Ishikawa (cell line): ENCODE results near the gene ZPLD1.

ENCODE experiments used
- CEBPB ChIP-seq: IDR thresholded peaks from 2 replicates; pipeline ENCODE4 v1.6.1; 2012
- EGR1 ChIP-seq: IDR thresholded peaks from 2 replicates; pipeline ENCODE4 v1.6.1; 2012
- EP300 ChIP-seq: IDR thresholded peaks from 2 replicates; pipeline ENCODE4 v1.6.1; 2012; ENCODE audit warnings: borderline replicate concordance
- TAF1 ChIP-seq: IDR thresholded peaks from 2 replicates; pipeline ENCODE4 v1.6.1; 2012; ENCODE audit warnings: low read depth, mild to moderate bottlenecking
- YY1 ChIP-seq: IDR thresholded peaks from 2 replicates; pipeline ENCODE4 v1.6.1; 2012; ENCODE audit warnings: low read depth
- ZBTB7A ChIP-seq: IDR thresholded peaks from 2 replicates; pipeline ENCODE4 v1.6.1; 2012; ENCODE audit warnings: low read depth
- TF ChIP-seq, protein P1 (sequence below): IDR thresholded peaks from 2 replicates; pipeline ENCODE4 v1.6.1; 2012; ENCODE audit warnings: low read depth, mild to moderate bottlenecking
- TF ChIP-seq, protein P2 (sequence below): IDR thresholded peaks from 2 replicates; pipeline ENCODE4 v1.6.1; 2012
- TF ChIP-seq, protein P3 (sequence below): IDR thresholded peaks from 2 replicates; pipeline ENCODE4 v1.6.1; 2012

DNA sequence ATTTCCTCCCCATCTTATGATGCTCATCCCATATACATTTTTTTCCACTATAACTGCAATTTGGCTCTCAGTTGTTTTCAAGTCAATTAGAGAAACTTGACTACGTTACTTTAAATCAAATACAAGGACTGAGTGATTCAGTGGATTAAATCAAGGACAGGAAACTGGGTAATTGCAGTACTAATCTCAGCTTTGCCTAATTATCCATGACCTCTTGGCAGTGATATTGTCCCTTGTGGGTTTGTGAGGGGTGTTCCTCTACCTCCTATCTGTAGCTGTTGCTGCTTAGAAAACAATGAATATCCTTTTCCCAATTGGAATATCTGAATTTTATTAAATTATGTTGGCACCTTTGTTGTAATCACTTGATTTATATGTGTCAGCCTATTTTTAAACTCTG lies 79.4 kb downstream of the ZPLD1 start:
- TF ChIP-seq, protein P1, sequence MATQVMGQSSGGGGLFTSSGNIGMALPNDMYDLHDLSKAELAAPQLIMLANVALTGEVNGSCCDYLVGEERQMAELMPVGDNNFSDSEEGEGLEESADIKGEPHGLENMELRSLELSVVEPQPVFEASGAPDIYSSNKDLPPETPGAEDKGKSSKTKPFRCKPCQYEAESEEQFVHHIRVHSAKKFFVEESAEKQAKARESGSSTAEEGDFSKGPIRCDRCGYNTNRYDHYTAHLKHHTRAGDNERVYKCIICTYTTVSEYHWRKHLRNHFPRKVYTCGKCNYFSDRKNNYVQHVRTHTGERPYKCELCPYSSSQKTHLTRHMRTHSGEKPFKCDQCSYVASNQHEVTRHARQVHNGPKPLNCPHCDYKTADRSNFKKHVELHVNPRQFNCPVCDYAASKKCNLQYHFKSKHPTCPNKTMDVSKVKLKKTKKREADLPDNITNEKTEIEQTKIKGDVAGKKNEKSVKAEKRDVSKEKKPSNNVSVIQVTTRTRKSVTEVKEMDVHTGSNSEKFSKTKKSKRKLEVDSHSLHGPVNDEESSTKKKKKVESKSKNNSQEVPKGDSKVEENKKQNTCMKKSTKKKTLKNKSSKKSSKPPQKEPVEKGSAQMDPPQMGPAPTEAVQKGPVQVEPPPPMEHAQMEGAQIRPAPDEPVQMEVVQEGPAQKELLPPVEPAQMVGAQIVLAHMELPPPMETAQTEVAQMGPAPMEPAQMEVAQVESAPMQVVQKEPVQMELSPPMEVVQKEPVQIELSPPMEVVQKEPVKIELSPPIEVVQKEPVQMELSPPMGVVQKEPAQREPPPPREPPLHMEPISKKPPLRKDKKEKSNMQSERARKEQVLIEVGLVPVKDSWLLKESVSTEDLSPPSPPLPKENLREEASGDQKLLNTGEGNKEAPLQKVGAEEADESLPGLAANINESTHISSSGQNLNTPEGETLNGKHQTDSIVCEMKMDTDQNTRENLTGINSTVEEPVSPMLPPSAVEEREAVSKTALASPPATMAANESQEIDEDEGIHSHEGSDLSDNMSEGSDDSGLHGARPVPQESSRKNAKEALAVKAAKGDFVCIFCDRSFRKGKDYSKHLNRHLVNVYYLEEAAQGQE = no peak
- TF ChIP-seq CEBPB (no peak), EP300 (no peak), ZBTB7A (no peak), TAF1 (no peak), YY1 (no peak), EGR1 (no peak)
- TF ChIP-seq, protein P2, sequence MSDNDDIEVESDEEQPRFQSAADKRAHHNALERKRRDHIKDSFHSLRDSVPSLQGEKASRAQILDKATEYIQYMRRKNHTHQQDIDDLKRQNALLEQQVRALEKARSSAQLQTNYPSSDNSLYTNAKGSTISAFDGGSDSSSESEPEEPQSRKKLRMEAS = no peak
- TF ChIP-seq, protein P3, sequence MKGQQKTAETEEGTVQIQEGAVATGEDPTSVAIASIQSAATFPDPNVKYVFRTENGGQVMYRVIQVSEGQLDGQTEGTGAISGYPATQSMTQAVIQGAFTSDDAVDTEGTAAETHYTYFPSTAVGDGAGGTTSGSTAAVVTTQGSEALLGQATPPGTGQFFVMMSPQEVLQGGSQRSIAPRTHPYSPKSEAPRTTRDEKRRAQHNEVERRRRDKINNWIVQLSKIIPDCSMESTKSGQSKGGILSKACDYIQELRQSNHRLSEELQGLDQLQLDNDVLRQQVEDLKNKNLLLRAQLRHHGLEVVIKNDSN = no peak
